GM10266 (cell line): ENCODE measurements around the gene MAPK10.

Source experiments
- DNase-seq: peaks from one replicate; pipeline ENCODE4 v3.0.0; 2012; ENCODE audit errors: extremely low spot score
- TF ChIP-seq, protein P1 (sequence below): IDR thresholded peaks from 2 replicates; pipeline ENCODE4 v1.5.1; 2012; ENCODE audit warnings: mild to moderate bottlenecking, low read depth; ENCODE audit not compliant: control insufficient read depth, insufficient read depth; ENCODE audit errors: missing control alignments

MAPK10 gene

DNA sequence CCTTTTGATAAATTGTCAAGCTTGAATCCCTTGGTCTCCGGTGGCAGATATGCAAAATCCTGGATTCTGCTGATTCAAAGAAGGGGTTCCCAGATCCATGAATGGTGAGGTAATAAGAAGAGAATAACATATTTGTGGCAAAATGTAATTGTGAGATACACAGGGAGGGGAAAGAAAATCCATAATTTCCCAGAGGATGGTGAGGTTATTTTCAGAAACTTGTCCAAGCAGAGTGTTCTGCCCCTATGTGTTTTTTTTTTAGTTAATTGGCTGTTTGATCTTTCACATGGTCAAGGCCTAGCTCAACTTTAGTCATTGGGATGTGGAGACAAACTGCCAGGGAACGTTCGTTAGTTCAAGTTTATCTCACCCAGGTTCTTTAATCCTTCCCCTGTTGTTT, 408.8 kb downstream of the MAPK10 start:
- no peak for DNase-seq
- TF ChIP-seq, protein P1, sequence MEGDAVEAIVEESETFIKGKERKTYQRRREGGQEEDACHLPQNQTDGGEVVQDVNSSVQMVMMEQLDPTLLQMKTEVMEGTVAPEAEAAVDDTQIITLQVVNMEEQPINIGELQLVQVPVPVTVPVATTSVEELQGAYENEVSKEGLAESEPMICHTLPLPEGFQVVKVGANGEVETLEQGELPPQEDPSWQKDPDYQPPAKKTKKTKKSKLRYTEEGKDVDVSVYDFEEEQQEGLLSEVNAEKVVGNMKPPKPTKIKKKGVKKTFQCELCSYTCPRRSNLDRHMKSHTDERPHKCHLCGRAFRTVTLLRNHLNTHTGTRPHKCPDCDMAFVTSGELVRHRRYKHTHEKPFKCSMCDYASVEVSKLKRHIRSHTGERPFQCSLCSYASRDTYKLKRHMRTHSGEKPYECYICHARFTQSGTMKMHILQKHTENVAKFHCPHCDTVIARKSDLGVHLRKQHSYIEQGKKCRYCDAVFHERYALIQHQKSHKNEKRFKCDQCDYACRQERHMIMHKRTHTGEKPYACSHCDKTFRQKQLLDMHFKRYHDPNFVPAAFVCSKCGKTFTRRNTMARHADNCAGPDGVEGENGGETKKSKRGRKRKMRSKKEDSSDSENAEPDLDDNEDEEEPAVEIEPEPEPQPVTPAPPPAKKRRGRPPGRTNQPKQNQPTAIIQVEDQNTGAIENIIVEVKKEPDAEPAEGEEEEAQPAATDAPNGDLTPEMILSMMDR, result no peak

GRCh38 chr4:85946821-85947220, 413.0 kb downstream of the MAPK10 start:
- TF ChIP-seq, protein P1, result no peak
- DNase-seq, result no peak

DNA sequence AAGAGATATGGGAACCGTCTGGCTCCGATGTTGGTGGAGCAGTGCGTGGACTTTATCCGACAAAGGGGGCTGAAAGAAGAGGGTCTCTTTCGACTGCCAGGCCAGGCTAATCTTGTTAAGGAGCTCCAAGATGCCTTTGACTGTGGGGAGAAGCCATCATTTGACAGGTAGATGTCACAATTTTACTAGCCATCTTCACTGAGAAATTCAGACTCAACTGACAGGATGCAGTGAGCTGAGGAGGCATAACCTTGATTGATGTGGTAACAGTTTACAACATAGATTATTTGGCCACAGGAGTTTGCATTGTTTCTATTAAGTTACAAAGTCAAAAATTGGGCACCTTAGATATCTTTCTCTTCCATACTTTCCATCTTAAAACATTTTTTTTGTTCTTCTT, 417.7 kb downstream of the MAPK10 start:
- TF ChIP-seq, protein P1, result no peak
- DNase-seq, result no peak

DNA sequence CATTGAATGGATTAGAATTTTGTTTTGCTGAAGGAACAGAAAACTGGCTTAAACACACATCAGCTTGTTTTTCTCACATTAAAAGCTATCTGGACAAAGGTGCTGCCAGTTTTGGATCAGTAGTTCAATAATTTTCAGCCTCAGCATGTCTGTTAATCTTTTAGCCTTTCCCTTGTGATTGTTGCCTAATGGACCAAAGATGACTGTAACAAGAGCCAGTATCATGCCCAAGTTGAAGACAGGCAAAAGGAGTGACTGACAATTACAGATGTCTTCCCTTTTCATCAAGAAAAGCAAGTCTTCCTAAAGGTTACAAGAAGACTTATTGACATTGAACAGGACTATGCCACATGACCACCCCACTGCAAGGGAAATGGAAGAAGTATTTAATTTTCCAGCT, 419.7 kb downstream of the MAPK10 start:
- TF ChIP-seq, protein P1, result no peak
- DNase-seq, result no peak
